Heart left ventricle (tissue), 13 donors: ENCODE measurements around the gene INSIG1.

Experiments used
- CTCF ChIP-seq, 12 donors: fragments of 200-600 bp; sonication (generic) in 4 of 12; IDR thresholded peaks; one replicate each; pipeline versions ENCODE4 v1.5.0 to v1.8.0; 2018 to 2022; ENCODE audit warnings: antibody characterized with exemption in 12 of 12, mild to moderate bottlenecking in 5 of 12
- POLR2A ChIP-seq, 2 donors: fragments of 450-650 bp; IDR thresholded peaks; one replicate each; pipeline ENCODE4 v1.6.1; 2017; ENCODE audit warnings: antibody characterized with exemption in 2 of 2, mild to moderate bottlenecking in 2 of 2, moderate library complexity in 2 of 2
- donor health status: ischemic (EF 13 %, LVEDD 7.1; RV severe dilation, severe dysfunction).
- donor health status: DM: no; HTN: yes; CAD: no.
- donor health status: DM: no; HTN: no; CAD: no.
- donor health status: ischemic (EF 25% LVEDD 6.9; RV normal size, moderate dysfunction).
- donor health status: ischemic (EF 25% LVEDD 5.7; RV mildly dilated, moderate dysfunction).
- donor health status: ischemic (EF 35%, LVEDD 5.7; RV mildly dilated, moderate dysfunction).
- donor health status: nonischemic (EF 11% LVEDD 7.7; RV severe dilation, severe dysfunction).
- donor health status: DM: yes; HTN: yes; CAD: no.
- donor health status: PGD.
- donor health status: ischemic (EF 29% LVEDD 5.4; RV normal size, mild dysfunction).
- donor health status: nonischemic (EF 23%, LVEDD 6.1; RV moderate dilation, normal function).

GRCh38 chr7:155274633-155275355 lies 22.9 kb upstream of the INSIG1 start:
- TF ChIP-seq CTCF (IDR thresholded peaks at IDR 0.05) (no peak), POLR2A (IDR thresholded peaks at IDR 0.05) (no peak)
